ENCODE results near the gene ADH5.
"Not testable (repeated sequence)": the region's sequence is repeated elsewhere in the genome, so short reads cannot be mapped to it uniquely, and the experiment has no call there.

The ADH5 gene

DNA sequence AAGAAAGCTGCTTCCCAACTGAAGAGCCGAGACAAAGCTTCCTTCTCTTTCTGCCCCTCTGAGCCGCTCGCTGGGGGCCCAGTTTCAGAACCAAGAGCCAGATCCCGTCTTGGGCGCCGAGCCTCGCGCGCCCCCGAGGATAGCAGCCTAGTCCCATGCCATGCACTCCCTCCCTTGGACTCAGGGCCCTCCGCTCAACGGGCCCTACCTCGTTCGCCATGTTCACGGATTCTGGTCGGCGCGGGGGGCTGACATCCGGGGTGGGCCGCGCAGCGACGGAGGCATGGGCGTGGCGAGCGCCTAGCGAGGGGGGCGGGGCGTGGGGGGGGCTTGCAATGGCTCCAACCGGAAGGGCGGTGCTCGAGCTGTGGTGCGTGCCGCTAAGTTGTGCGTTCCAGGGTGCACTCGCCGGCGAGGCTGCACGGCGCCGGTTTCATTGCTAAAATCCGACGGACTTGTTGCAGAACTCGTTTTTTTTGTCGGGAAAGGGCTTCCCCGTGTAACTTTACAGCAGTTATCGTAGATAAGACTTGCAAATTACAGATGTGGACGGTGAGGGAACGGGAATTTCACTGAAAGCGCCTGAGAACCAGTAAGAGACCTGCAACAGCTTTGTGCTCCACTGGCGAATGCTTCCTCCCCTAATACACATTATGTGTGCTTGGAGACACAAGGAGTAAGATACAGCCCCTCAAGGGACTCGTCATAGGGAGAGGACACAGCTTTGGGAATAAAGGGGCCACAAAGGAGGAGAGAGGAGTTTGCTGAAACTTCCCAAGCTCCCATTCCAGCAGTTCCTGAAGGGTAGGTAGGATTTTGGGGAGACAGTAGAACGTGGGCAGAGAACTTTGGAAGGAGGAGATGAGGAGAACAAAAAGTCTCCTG, at the start of gene ADH5:
Gene ADH5, minus strand, starts transcription at position 308 of the 885 bp plus-strand sequence. Its CDS starts 88 bp downstream, at position 220.
- DNase-seq = peak; percentile 92

GRCh38 chr4:99136329-99136728, 47.7 kb upstream of the ADH5 start:
- no peak for DNase-seq

- DNase-seq = no peak
Measured at GRCh38 chr4:99135541-99136162, 47.1 kb upstream of the ADH5 start.

DNA sequence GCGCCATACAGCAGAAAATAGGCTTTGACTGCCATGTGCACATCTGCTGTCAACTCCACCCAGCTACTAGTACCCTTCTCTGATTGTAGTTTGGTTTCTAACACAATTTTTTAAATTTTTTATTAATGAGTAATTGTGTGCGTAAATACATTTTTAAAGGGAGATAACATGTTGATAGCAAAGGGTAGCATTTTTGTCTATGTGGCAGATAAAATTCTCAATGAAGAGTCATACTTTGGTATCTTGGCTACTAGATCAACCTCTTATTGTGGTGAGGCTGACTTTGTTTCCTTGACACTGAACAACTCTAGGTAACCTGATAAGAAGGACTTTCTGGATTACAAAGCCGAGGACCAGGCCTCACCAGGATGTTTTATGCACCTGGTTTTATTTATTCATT, 46.0 kb upstream of the ADH5 start:
- no peak for DNase-seq

GRCh38 chr4:99131378-99131777, 42.8 kb upstream of the ADH5 start:
- no peak for DNase-seq

DNA sequence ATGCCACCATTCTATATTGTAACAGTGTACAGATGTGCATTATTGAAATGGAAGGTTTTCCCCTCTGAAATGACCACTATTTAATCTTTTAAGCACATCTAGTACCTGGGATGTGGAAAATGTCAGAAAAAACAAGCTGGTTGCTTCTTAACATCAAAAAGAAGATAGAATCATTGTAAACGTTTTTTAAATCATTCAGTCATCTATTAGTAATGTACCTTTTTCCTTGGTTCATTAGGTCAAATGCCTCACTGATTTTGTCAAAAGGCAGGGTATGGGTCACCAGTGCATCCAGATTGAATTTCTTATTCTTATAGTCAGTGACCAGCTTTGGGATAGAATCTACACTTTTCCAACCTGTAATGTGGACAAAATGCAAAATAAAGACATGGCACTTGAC, 37.8 kb upstream of the ADH5 start:
- DNase-seq = no peak

DNA sequence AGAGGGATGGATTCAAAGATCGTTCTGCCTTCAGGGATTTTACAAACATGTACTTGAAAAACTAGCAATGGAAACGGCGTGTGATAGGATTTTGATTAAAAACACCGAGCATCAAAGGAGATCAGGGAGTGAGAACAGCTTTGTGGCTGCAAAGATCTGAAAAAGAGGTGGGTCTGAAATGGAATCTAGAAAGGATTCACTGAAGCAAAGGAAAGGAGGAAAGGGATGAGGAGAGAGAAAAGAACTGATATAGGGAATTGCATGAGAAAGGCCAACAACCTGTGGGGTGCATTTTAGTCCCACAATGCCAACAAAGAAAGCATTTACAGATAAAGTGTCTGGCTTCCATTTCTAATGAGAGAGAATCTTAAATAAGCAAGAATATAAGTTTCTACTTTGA, 32.4 kb upstream of the ADH5 start:
- no peak for DNase-seq

GRCh38 chr4:99120501-99120900, 31.9 kb upstream of the ADH5 start:
- DNase-seq = no peak

DNA sequence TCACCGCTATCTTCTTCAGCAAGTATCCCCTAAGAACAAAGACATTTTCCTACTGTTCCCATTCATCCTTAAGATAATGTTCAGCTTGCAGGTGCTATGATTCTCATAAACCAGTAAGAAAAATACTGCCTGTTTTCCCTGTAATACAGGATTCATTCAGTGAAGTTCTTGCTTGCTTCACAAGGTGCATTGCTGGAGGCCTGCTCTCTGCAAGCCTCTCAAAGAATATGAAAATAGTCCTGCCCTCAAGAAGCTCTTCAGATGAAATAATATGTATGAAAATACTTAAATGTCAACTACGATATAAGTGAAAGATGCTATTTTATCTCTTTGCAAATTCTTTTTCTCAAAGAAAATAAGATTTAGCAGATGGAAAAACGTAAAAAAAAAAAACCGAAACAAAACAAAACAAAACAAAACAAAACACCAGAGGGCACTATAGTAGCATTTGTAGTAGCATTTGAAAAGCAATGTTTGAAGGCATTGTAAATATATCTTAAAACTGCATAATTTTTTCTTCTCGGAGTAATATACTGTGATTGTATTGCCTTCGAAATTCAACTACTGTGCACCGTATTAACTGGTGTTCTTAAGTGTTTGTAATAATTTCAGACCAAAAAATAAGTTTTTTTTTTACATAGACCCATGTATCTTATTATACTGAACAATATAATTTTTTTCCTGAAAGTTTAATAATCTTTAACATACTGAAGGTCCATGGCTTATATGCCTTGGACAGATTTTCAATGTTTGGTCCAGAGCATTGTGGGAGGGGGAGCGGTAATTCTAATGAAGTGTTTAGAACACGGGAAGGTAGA, 29.5 kb upstream of the ADH5 start:
- DNase-seq = no peak

- DNase-seq = not testable (repeated sequence)
Measured at GRCh38 chr4:99117122-99117841, 28.7 kb upstream of the ADH5 start.

DNA sequence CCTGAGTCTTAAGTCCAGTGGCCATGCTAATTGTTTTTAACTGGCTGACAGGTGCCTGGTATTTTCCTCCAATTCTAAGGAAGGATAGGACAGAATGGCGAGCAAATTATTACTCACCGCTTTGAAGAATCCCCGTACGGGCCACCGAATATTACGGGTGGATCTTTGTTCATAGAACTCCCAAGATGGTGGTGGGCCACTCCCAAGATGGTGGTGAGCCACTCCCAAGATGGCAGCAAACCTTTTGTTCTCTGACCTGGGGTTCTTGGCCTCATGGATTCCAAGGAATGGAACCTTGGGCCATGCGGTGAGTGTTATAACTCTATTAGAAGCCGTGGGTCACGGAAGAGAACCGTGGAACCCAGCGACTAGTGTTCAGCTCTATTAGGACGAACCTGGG, 20.7 kb upstream of the ADH5 start:
- not testable (repeated sequence) for DNase-seq

GRCh38 chr4:99104153-99104552, 15.6 kb upstream of the ADH5 start:
- DNase-seq = no peak

GRCh38 chr4:99103166-99103565, 14.6 kb upstream of the ADH5 start:
- DNase-seq = no peak

DNA sequence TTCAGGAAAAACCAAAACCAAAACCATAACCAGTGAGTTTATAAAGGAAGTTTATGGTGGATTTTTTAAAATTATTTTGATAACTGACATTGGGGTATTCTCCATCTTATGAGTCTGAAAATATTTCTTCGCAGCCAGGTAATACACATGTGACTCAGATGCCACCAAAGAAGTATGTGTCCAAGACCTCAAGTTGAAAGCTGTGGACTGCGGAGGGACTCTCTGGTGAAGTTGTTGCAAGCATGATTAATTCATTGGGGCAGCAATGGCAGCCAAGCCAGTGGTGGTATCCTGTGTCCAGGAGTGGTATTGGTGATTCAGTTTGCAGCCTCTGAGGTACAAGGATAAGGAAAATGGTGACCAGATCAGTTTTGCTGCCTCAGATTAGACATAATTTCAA, 14.0 kb upstream of the ADH5 start:
- DNase-seq = no peak

DNA sequence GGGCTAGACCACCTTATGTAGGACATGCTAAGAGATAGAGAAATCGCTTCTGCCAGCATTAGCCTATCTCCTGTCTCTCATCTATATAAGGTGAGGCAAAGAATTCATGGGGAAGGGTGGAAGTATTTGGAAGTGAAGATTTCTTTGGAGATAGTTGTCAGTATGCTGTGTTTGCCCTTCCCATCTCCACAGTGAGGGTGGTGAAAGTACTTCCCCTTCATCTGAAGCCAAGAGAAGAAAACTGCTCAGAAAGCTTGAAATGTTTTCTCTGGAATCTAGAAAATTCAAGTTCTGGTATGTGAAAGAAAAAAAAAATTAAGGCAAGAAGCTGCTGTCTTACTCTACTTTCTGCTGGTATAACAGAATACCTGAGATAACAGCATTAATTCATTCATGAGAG, 12.3 kb upstream of the ADH5 start:
- DNase-seq = no peak

DNA sequence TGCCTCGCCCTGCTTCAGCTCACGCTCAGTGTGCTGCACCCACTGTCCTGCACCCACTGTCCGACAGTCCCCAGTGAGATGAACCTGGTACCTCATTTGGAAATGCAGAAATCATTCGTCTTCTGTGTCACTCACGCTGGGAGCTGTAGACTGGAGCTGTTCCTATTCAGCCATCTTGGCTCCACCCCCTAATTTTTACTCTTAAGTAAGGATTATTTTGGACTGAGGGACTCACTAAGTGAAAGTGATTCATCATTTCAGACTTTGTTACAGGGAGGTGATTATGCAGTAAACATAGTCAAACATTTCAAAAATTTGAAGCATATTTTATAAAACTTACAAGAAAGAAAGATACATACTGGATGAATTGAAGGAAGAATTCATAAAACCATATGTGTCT, 11.2 kb upstream of the ADH5 start:
- DNase-seq = not testable (repeated sequence)

- no peak for DNase-seq
Measured at GRCh38 chr4:99099311-99099710, 10.7 kb upstream of the ADH5 start.

DNA sequence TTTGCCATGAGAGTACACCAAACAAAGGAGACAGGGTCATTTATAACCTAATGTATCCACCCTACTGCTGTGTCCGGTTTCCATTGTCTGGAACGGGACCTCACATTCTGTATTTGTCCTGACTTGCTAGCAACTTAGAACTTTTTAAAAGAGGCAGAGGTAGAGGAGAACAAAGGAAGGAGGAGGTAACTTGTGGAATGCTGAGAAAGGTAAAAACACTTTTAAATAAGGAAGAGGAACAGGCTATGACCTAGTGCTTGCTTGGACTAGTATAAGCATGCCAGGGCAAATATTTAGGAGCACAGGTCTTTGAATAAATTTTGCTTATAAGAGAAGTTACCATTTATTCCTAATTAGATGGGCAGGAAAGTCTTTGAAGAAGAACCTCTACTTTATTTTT, 3.3 kb upstream of the ADH5 start:
- not testable (repeated sequence) for DNase-seq

DNA sequence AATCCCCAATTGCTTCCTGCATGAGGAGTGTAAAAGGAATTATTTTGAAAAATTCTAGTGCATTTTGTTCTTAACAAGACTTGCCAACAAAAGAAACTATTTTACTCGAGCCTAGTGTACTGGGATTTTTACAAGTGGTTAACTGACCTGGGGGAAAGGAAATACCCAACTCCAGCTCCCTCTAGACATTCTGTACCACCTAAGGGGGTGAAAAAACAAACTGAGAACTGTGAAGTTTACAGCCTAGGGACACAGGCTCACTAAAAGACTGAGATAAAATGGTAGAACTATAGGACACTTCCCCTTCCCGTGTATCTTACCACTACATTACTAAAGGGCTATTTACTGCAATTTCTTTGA, 2.6 kb upstream of the ADH5 start:
- DNase-seq = no peak

- DNase-seq = no peak
Measured at GRCh38 chr4:99090481-99091215, 2.1 kb upstream of the ADH5 start.

- DNase-seq = peak; percentile 54
Measured at GRCh38 chr4:99088023-99088449, 552 bp downstream of the ADH5 start.

- no peak for DNase-seq
Measured at GRCh38 chr4:99084595-99084994, 4.0 kb downstream of the ADH5 start.
